ENCODE data around the gene CREB1.

GRCh38 chr2:207528980-207529329, 807 bp upstream of the CREB1 start:
- TF ChIP-seq CTCF (tag by site-specific recombination; IDR thresholded peaks at IDR 0.05), result peak; percentile 72; the same call in 1 of the 2 replicates
- TF ChIP-seq ZNF311 (tag by site-specific recombination; IDR thresholded peaks at IDR 0.05; ENCODE audit: borderline replicate concordance), result no peak
- TF ChIP-seq ZNF274 (IDR thresholded peaks at IDR 0.05; ENCODE audit: low read length), result no peak
- no peak for TF ChIP-seq ZNF274 (tag by site-specific recombination; IDR thresholded peaks at IDR 0.05; ENCODE audit: borderline replicate concordance)
- peak; percentile 43; the same call in 1 of the 2 replicates for TF ChIP-seq ZBTB8A (tag by site-specific recombination; IDR thresholded peaks at IDR 0.05)
- no peak for TF ChIP-seq ZNF501 (tag by site-specific recombination; IDR thresholded peaks at IDR 0.05)
- TF ChIP-seq ELK4 (IDR thresholded peaks at IDR 0.05; ENCODE audit: borderline replicate concordance, low read depth, low read length), result no peak
- TF ChIP-seq MYNN (tag by site-specific recombination; IDR thresholded peaks at IDR 0.05; ENCODE audit: borderline replicate concordance), result no peak
- no peak for TF ChIP-seq ATF2 (tag by site-specific recombination; IDR thresholded peaks at IDR 0.05; ENCODE audit: low read depth)
- no peak for TF ChIP-seq ZNF221 (tag by site-specific recombination; IDR thresholded peaks at IDR 0.05; ENCODE audit: borderline replicate concordance)
- no peak for TF ChIP-seq PRDM6 (tag by site-specific recombination; IDR thresholded peaks at IDR 0.05)
- no peak for TF ChIP-seq ZNF266 (tag by site-specific recombination; IDR thresholded peaks at IDR 0.05; ENCODE audit: low read depth)

Data from HEK293 (cell line).